Cardiac fibroblast (primary cell): ENCODE measurements around the gene FRMD4A.
"Not testable (repeated sequence)": the region's sequence is repeated elsewhere in the genome, so short reads cannot be mapped to it uniquely, and the experiment has no call there.

Source experiments
- DNase-seq, 2 donors: peaks; one replicate each; pipeline versions ENCODE4 v3.0.0 to v3.0.0-alpha.2; 2010; ENCODE audit warnings: low read depth in 2 of 2
- H3K4me3 ChIP-seq, 2 donors: replicated peaks in 1 of 2; 1 replicate in 1 of 2; 2 replicates in 1 of 2; pipeline ENCODE4 v1.5.1; 2011; ENCODE audit warnings: low read depth in 2 of 2, low read length in 2 of 2, mild to moderate bottlenecking in 2 of 2, moderate library complexity in 1 of 2
- CTCF ChIP-seq: IDR thresholded peaks from one replicate; pipeline ENCODE4 v1.5.1; 2011; ENCODE audit warnings: low read depth, mild to moderate bottlenecking, low read length, inconsistent platforms

The FRMD4A gene

GRCh38 chr10:13922586-13922985, 408.1 kb downstream of the FRMD4A start:
- peak in 1 of 2 donors; percentile 82 for DNase-seq
- no peak for TF ChIP-seq CTCF
- H3K4me3 ChIP-seq: no peak overlapping the region

GRCh38 chr10:13921941-13922340, 408.8 kb downstream of the FRMD4A start:
- TF ChIP-seq CTCF: no peak
- no peak for DNase-seq
- H3K4me3 ChIP-seq: no peak overlapping the region

DNA sequence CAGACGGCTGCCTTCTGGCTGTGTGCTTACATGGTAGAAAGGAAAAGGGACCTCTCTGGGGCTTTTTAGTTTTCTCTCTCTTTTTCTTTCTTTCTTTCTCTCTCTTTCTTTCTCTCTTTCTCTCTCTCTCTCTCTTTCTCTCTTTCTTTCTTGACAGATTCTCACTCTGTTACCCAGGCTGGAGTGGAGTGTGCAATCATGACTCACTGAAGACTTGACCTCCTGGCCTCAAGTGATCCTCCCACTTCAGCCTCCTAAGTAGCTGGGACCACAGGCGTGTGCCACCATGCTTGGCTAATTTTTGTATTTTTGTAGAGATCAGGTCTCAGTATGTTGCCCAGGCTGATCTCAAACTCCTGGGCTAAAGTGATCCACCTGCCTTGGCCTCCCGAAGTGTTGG, 409.6 kb downstream of the FRMD4A start:
- peak in 1 of 2 donors; percentile 37 for DNase-seq
- H3K4me3 ChIP-seq: not testable (repeated sequence)

- TF ChIP-seq CTCF: no peak
- DNase-seq: no peak
- H3K4me3 ChIP-seq: no peak overlapping the region
Measured at GRCh38 chr10:13920465-13920864, 410.3 kb downstream of the FRMD4A start.

DNA sequence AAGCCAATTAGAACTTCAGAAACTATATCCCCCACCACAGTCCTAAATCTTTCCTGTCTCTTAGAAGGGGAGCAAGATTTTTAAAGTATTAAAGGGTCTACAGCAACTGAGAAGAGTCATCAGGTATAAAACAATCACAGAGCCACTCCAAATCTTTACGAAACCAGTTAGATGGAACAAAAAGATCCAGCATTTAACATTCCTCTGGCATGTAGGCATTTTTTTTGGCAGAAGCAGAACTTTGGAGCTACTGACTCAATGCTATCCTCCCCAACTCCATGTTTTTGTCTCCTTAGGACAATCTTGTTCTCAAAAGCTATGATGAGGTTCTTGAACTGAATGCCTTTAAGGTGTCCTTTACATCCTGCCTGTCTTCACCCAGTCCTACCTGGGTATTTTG, 410.7 kb downstream of the FRMD4A start:
- H3K4me3 ChIP-seq: no peak overlapping the region
- DNase-seq: peak; percentile 30 to 75
- no peak for TF ChIP-seq CTCF

DNA sequence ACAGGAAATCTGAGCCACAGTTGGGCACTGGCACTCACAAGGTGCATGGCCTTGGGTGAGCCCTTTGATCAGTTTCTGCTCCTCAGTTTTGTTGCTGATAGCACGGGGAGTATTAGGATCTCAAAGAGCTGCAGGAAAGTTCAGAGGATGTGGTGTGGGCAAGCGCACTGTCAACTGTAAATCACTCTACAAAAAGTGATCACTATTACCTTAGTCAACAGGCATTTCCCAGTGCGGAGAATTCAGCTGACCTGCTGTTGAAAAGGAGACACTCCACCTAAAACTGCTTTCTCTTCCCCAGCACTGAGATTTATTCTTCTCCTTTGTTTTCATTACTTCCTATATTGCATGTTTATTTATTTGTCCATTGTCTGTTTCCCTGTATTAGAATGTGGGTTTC, 412.9 kb downstream of the FRMD4A start:
- DNase-seq: no peak
- H3K4me3 ChIP-seq: no peak overlapping the region
- no peak for TF ChIP-seq CTCF

- TF ChIP-seq CTCF: no peak
- DNase-seq: no peak
- H3K4me3 ChIP-seq: no peak overlapping the region
Measured at GRCh38 chr10:13916384-13916947, 414.3 kb downstream of the FRMD4A start.
